Lung (tissue), 12 donors: ENCODE results near the gene SHANK3. TPM values are rescaled to one million over a fixed set of nuclear protein-coding genes. Genes with fewer than 3 reads are reported as not detected.

Experiments
- ATAC-seq: fragments of 200-7000 bp; cut with Tn5 transposase; one replicate; pipeline ENCODE4 v1.9.1; 2020; ENCODE audit warnings: moderate number of reproducible peaks; ENCODE audit not compliant: insufficient read depth, low FRiP score
- DNase-seq, 3 donors: peaks; one replicate each; pipeline ENCODE4 v3.0.0-alpha.2; 2013 to 2017
- H3K27ac ChIP-seq, 2 donors: one replicate each; pipeline ENCODE4 v1.5.1; 2013; ENCODE audit warnings: mild to moderate bottlenecking in 2 of 2, moderate library complexity in 2 of 2, control low read depth in 1 of 2, inconsistent platforms in 1 of 2, low read depth in 1 of 2, low read length in 1 of 2
- H3K27me3 ChIP-seq, 3 donors: one replicate each; pipeline ENCODE4 v1.5.1; 2013; ENCODE audit warnings: low read length in 2 of 3; ENCODE audit not compliant: control insufficient read depth in 3 of 3, insufficient read depth in 3 of 3
- H3K36me3 ChIP-seq, 4 donors: one replicate each; pipeline ENCODE4 v1.5.1; 2013; ENCODE audit warnings: low read length in 4 of 4, mild to moderate bottlenecking in 1 of 4, moderate library complexity in 1 of 4; ENCODE audit not compliant: control insufficient read depth in 4 of 4, insufficient read depth in 4 of 4
- H3K4me1 ChIP-seq, 5 donors: one replicate each; pipeline ENCODE4 v1.5.1; 2013; ENCODE audit warnings: low read length in 5 of 5, mild to moderate bottlenecking in 2 of 5, moderate library complexity in 1 of 5; ENCODE audit not compliant: control insufficient read depth in 5 of 5, insufficient read depth in 5 of 5
- H3K4me3 ChIP-seq: one replicate; pipeline ENCODE4 v1.5.1; 2013; ENCODE audit warnings: mild to moderate bottlenecking, control low read depth, moderate library complexity
- H3K9ac ChIP-seq, 2 donors: one replicate each; pipeline ENCODE4 v1.5.1; 2013; ENCODE audit warnings: low read length in 2 of 2, control low read depth in 1 of 2; ENCODE audit not compliant: insufficient read depth in 1 of 2
- H3K9me3 ChIP-seq, 4 donors: one replicate each; pipeline ENCODE4 v1.5.1; 2013; ENCODE audit warnings: low read length in 3 of 4, mild to moderate bottlenecking in 1 of 4, moderate library complexity in 1 of 4; ENCODE audit not compliant: control insufficient read depth in 4 of 4, insufficient read depth in 3 of 4
- WGBS, 2 donors: extraction: QIAGEN DNeasy Blood & Tissue Kit; methylation state at CpG; one replicate each; pipeline ENCODE4 v1.1.7; 2013; 5-methylcytosine and 5-hydroxymethylcytosine counted together
- polyA plus RNA-seq, 2 donors: library from polyadenylated mRNA; stranded (reverse); fragments of 200-250 nt; gene quantifications; one replicate each; pipeline ENCODE4 v1.2.1, GENCODE V29; 2013
- total RNA-seq, 2 donors: library from RNA; depleted of rRNA in 1 of 2; stranded (reverse); fragments of >200 nt in 1 of 2; gene quantifications; one replicate each; pipeline ENCODE4 v1.2.1, GENCODE V29; 2014 to 2021
- TF ChIP-seq, protein P1 (sequence below): IDR thresholded peaks from 2 replicates; pipeline ENCODE4 v1.5.1; 2012; ENCODE audit warnings: mild to moderate bottlenecking; ENCODE audit errors: control extremely low read depth, extremely low read depth
- donor health status: control.
- donor health status: control.
- donor health status: Bipolar disorder and iron deficiency.
- donor health status: healthy.
- donor health status: DM: yes; HTN: yes; CAD: no.

Gene SHANK3
- total and polyA plus RNA-seq, 4 donors, result 15.5 to 44.0 (median 22.8) TPM

DNA sequence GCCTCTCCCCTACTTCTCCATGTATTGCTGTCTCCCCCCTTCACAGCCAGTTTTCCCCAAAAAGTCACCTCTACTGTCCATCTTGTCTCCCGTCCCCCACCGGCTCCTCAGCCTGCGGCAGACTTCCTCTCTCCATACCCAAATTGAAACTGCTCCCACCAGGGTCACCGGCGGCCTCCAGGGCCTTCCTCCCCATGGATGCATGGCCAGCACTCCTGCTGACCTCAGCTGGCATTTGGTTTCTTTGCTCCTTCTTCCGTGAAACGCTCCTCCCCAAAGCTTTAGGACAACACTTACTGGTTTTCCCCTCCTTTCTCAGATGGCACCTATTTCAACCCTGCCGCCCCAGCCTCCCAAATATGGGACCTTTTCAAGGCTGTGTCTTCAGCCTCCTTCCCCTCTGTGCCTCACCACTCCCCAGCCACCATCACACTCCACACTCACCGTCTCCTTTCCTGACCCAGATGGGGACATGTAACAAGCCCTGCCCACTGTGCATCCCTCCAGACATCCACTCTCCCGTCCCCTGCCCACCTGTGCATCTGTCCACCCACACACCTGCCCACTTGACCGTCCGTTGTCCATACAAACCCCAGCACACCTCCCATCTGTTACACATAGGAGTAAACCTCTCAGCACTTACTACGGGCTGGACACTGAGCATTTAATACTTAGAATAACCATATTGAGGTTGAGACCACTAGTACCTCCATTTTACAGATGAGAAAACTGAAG is 43.8 kb downstream of the SHANK3 start:
- TF ChIP-seq, protein P1, sequence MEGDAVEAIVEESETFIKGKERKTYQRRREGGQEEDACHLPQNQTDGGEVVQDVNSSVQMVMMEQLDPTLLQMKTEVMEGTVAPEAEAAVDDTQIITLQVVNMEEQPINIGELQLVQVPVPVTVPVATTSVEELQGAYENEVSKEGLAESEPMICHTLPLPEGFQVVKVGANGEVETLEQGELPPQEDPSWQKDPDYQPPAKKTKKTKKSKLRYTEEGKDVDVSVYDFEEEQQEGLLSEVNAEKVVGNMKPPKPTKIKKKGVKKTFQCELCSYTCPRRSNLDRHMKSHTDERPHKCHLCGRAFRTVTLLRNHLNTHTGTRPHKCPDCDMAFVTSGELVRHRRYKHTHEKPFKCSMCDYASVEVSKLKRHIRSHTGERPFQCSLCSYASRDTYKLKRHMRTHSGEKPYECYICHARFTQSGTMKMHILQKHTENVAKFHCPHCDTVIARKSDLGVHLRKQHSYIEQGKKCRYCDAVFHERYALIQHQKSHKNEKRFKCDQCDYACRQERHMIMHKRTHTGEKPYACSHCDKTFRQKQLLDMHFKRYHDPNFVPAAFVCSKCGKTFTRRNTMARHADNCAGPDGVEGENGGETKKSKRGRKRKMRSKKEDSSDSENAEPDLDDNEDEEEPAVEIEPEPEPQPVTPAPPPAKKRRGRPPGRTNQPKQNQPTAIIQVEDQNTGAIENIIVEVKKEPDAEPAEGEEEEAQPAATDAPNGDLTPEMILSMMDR, result no peak
- Histone ChIP-seq H3K27ac (no peak overlapping the region), H3K4me3 (no peak overlapping the region), H3K9ac (no peak overlapping the region), H3K36me3 (peaks cover 0 to 23% (median 2%) of the 10 kb centered on the region in 4 donors), H3K4me1 (peaks cover 0 to 7% (median 0%) of the 10 kb centered on the region in 5 donors), H3K27me3 (peaks cover 0 to 15% (median 7%) of the 10 kb centered on the region in 3 donors), H3K9me3 (no peaks in the 10 kb centered on the region)
- ATAC-seq (no peak), DNase-seq (no peak)
- 91 to 96% methylated on average over 13 of the region's 13 CpGs for WGBS, 2 donors

DNA sequence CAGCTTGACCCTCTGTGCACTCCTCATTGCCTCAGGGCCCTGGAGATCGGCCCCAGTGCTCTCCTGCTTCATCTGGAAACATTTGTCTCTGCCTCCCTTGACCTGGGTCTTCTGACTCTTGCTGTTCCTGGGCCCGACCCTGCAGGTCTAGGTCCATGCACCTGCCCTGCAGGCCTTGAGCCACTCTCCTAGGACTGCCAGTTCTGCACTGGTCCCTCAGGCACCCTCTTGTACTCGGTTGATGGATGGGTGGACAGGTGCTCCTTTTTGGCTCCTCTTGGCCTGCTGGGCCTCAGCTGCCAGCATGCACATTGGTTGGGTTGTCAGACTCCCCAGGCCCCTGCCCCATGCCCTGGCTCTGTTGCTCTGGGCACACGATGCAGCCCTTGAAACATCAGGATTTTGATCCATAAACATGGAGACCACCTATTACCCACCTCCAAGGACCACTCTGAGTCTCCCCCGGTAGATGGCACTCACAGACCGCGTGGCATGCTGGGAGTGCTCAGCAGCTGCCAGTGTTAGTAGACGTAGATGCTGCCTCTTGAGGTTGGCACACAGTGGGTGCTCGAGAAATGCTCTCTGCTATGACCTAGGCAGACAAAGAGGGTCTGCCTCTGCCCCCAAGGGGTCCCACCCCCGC is 45.2 kb downstream of the SHANK3 start:
- ATAC-seq, result no peak
- DNase-seq, result no peak
- H3K9me3 ChIP-seq, result no peaks in the 10 kb centered on the region
- WGBS, 2 donors, result 88 to 91% methylated on average over 10 of the region's 10 CpGs
- H3K9ac ChIP-seq, result no peak overlapping the region
- H3K4me3 ChIP-seq, result no peak overlapping the region
- peaks cover 0 to 34% (median 2%) of the 10 kb centered on the region in 4 donors for H3K36me3 ChIP-seq
- H3K4me1 ChIP-seq, result peaks cover 0 to 10% (median 0%) of the 10 kb centered on the region in 5 donors
- peaks cover 0 to 15% (median 7%) of the 10 kb centered on the region in 3 donors for H3K27me3 ChIP-seq
- no peak overlapping the region for H3K27ac ChIP-seq
- TF ChIP-seq, protein P1, result no peak

DNA sequence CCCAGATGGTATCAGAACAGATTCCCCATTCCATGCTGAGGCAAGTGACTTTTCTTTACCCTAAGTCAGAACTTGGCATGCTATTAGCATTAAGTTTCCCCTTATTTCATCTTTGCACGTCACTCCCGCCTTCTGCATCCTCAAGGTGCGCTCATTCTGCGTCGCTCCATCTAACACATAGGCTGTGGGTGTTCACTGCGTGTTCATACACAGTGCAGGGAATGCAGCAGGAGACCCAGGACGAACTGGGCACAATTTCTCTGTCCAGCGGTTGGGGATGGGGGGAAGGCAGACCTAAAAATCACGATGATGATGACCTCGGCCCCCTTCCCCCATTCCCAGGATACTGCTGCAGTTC is 45.7 kb downstream of the SHANK3 start:
- no peak overlapping the region for H3K27ac ChIP-seq
- H3K9me3 ChIP-seq, result no peaks in the 10 kb centered on the region
- H3K4me3 ChIP-seq, result no peak overlapping the region
- DNase-seq (no peak), ATAC-seq (no peak)
- TF ChIP-seq, protein P1, result no peak
- peaks cover 0 to 36% (median 2%) of the 10 kb centered on the region in 4 donors for H3K36me3 ChIP-seq
- WGBS, 2 donors, result 93 to 98% methylated on average over 10 of the region's 10 CpGs
- no peak overlapping the region for H3K9ac ChIP-seq
- H3K27me3 ChIP-seq, result peaks cover 0 to 15% (median 7%) of the 10 kb centered on the region in 3 donors
- H3K4me1 ChIP-seq, result peaks cover 0 to 10% (median 0%) of the 10 kb centered on the region in 5 donors
